H9 (cell line): ENCODE results near the gene XAF1. TPM values are rescaled to one million over a fixed set of nuclear protein-coding genes. Genes with fewer than 3 reads are reported as not detected.

Experiments
- DNase-seq: peaks from one replicate; pipeline ENCODE4 v3.0.0-alpha.2; 2017
- H2AFZ ChIP-seq: one replicate; pipeline ENCODE4 v1.6.1; 2013; ENCODE audit warnings: mild to moderate bottlenecking, low read length, control low read depth, moderate library complexity
- H2AK5ac ChIP-seq: 2 replicates; pipeline ENCODE4 v1.6.1; 2013; ENCODE audit warnings: low read length, control low read depth, mixed read lengths; ENCODE audit not compliant: insufficient read length
- H2BK120ac ChIP-seq: one replicate; pipeline ENCODE4 v1.6.1; 2013; ENCODE audit warnings: low read depth, mild to moderate bottlenecking, low read length, control low read depth, inconsistent platforms; ENCODE audit not compliant: poor library complexity, severe bottlenecking
- H2BK12ac ChIP-seq: 2 replicates; pipeline ENCODE4 v1.6.1; 2013; ENCODE audit warnings: low read length, control low read depth, mixed read lengths, low read depth; ENCODE audit not compliant: insufficient read length
- H2BK15ac ChIP-seq: 2 replicates; pipeline ENCODE4 v1.6.1; 2013; ENCODE audit warnings: low read depth, low read length, control low read depth
- H2BK20ac ChIP-seq: one replicate; pipeline ENCODE4 v1.6.1; 2013; ENCODE audit warnings: low read depth, mild to moderate bottlenecking, low read length, control low read depth, inconsistent platforms; ENCODE audit not compliant: poor library complexity, severe bottlenecking
- H2BK5ac ChIP-seq: 2 replicates; pipeline ENCODE4 v1.6.1; 2013; ENCODE audit warnings: low read length, control low read depth, mixed read lengths; ENCODE audit not compliant: insufficient read length
- H3K14ac ChIP-seq: 2 replicates; pipeline ENCODE4 v1.6.1; 2013; ENCODE audit warnings: low read length, control low read depth; ENCODE audit not compliant: insufficient read depth
- H3K18ac ChIP-seq: 2 replicates; pipeline ENCODE4 v1.6.1; 2013; ENCODE audit warnings: low read depth, mild to moderate bottlenecking, mixed read lengths, low read length, control low read depth; ENCODE audit not compliant: insufficient read length
- H3K23ac ChIP-seq: 2 replicates; pipeline ENCODE4 v1.6.1; 2013; ENCODE audit warnings: low read length, control low read depth, mixed read lengths, low read depth; ENCODE audit not compliant: insufficient read length
- H3K23me2 ChIP-seq: 2 replicates; pipeline ENCODE4 v1.6.1; 2013; ENCODE audit warnings: low read depth, mild to moderate bottlenecking, mixed read lengths, low read length, control low read depth; ENCODE audit not compliant: insufficient read length, poor library complexity, severe bottlenecking
- H3K27ac ChIP-seq: 2 replicates; pipeline ENCODE4 v1.5.1; 2013; ENCODE audit warnings: low read length, control low read depth, mixed read lengths, low read depth; ENCODE audit not compliant: insufficient read length
- H3K27me3 ChIP-seq: 2 replicates; pipeline ENCODE4 v1.6.1; 2013; ENCODE audit warnings: low read length, control low read depth, inconsistent platforms; ENCODE audit not compliant: insufficient read depth
- H3K4ac ChIP-seq: 2 replicates; pipeline ENCODE4 v1.6.1; 2013; ENCODE audit warnings: low read depth, mild to moderate bottlenecking, control low read depth, inconsistent platforms, low read length, moderate library complexity
- H3K4me1 ChIP-seq: 2 replicates; pipeline ENCODE4 v1.6.1; 2013; ENCODE audit warnings: low read length, control low read depth, inconsistent platforms; ENCODE audit not compliant: insufficient read depth
- H3K4me2 ChIP-seq: 2 replicates; pipeline ENCODE4 v1.6.1; 2013; ENCODE audit warnings: low read length, control low read depth, mixed read lengths; ENCODE audit not compliant: insufficient read length, insufficient read depth
- H3K56ac ChIP-seq: 2 replicates; pipeline ENCODE4 v1.6.1; 2013; ENCODE audit warnings: low read depth, mild to moderate bottlenecking, mixed read lengths, low read length, control low read depth; ENCODE audit not compliant: insufficient read length
- H3K79me1 ChIP-seq: 2 replicates; pipeline ENCODE4 v1.6.1; 2013; ENCODE audit warnings: low read depth, mild to moderate bottlenecking, moderate library complexity, low read length, control low read depth, inconsistent platforms; ENCODE audit not compliant: insufficient read depth, poor library complexity, severe bottlenecking
- H3K79me2 ChIP-seq: 2 replicates; pipeline ENCODE4 v1.6.1; 2013; ENCODE audit warnings: low read length, control low read depth, inconsistent platforms; ENCODE audit not compliant: insufficient read depth
- H3K9ac ChIP-seq: 2 replicates; pipeline ENCODE4 v1.6.1; 2013; ENCODE audit warnings: low read length, control low read depth, mixed read lengths; ENCODE audit not compliant: insufficient read length; ENCODE audit errors: extremely low read depth
- H3K9me3 ChIP-seq: one replicate; pipeline ENCODE4 v1.6.1; 2013; ENCODE audit warnings: low read depth, low read length, inconsistent platforms; ENCODE audit not compliant: control insufficient read depth
- H3T11ph ChIP-seq: one replicate; pipeline ENCODE4 v1.6.1; 2013; ENCODE audit warnings: mild to moderate bottlenecking, low read length, control low read depth, inconsistent platforms
- H4K20me1 ChIP-seq: one replicate; pipeline ENCODE4 v1.6.1; 2013; ENCODE audit not compliant: control insufficient read depth, insufficient read length, insufficient read depth
- H4K5ac ChIP-seq: 2 replicates; pipeline ENCODE4 v1.6.1; 2013; ENCODE audit warnings: low read depth, mild to moderate bottlenecking, mixed read lengths, low read length, control low read depth; ENCODE audit not compliant: insufficient read length
- H4K8ac ChIP-seq: replicated peaks from 2 replicates; pipeline ENCODE4 v1.6.1; 2013; ENCODE audit warnings: low read length, control low read depth, mixed read lengths, low read depth; ENCODE audit not compliant: insufficient read length
- H4K91ac ChIP-seq: 2 replicates; pipeline ENCODE4 v1.6.1; 2013; ENCODE audit warnings: low read depth, mild to moderate bottlenecking, moderate library complexity, mixed read lengths, low read length, control low read depth; ENCODE audit not compliant: insufficient read length
- H3K27ac Mint-ChIP-seq, 3 experiments: 2 replicates in 2 of 3; 3 replicates in 1 of 3; pipeline ENCODE4 v1.8.0; 2020 to 2021; ENCODE audit warnings: mixed read lengths in 3 of 3, mild to moderate bottlenecking in 1 of 3, moderate library complexity in 1 of 3
- H3K27me3 Mint-ChIP-seq: 2 replicates; pipeline ENCODE4 v1.8.0; 2021; ENCODE audit warnings: low read depth, mild to moderate bottlenecking, moderate library complexity, mixed read lengths
- H3K36me3 Mint-ChIP-seq, 3 experiments: 2 replicates in 2 of 3; 3 replicates in 1 of 3; pipeline ENCODE4 v1.8.0; 2020 to 2021; ENCODE audit warnings: low read depth in 3 of 3, mixed read lengths in 3 of 3; ENCODE audit not compliant: insufficient read depth in 1 of 3
- H3K4me1 Mint-ChIP-seq, 2 experiments: 2 replicates each; pipeline ENCODE4 v1.8.0; 2020; ENCODE audit warnings: mixed read lengths in 2 of 2
- H3K4me3 Mint-ChIP-seq, 2 experiments: 2 replicates in 1 of 2; 3 replicates in 1 of 2; pipeline ENCODE4 v1.8.0; 2020 to 2021; ENCODE audit warnings: mild to moderate bottlenecking in 2 of 2, mixed read lengths in 2 of 2, moderate library complexity in 1 of 2
- H3K9me3 Mint-ChIP-seq, 2 experiments: 2 replicates in 1 of 2; 3 replicates in 1 of 2; pipeline ENCODE4 v1.8.0; 2020; ENCODE audit warnings: mild to moderate bottlenecking in 2 of 2, mixed read lengths in 2 of 2, moderate library complexity in 1 of 2
- WGBS: extraction: QIAGEN DNeasy Blood & Tissue Kit; methylation state at CpG from one replicate; pipeline ENCODE4 v1.1.7; 2013; ENCODE audit warnings: missing lambda C conversion rate, low lambda C conversion rate, mixed read lengths; ENCODE audit not compliant: insufficient read length; ENCODE audit errors: extremely low coverage; 5-methylcytosine and 5-hydroxymethylcytosine counted together
- total RNA-seq: library from RNA; stranded (reverse); gene quantifications from 2 replicates; pipeline ENCODE4 v1.2.1, GENCODE V29; 2021
- TF ChIP-seq, protein P1 (sequence below): fragments of 200-600 bp; sonication (generic); conservative IDR thresholded peaks from 3 replicates; pipeline ENCODE4 v1.8.0; 2021; ENCODE audit warnings: antibody characterized with exemption, mild to moderate bottlenecking

XAF1 gene
- total RNA-seq, 1 experiment from 2014 or later, result not detected

DNA sequence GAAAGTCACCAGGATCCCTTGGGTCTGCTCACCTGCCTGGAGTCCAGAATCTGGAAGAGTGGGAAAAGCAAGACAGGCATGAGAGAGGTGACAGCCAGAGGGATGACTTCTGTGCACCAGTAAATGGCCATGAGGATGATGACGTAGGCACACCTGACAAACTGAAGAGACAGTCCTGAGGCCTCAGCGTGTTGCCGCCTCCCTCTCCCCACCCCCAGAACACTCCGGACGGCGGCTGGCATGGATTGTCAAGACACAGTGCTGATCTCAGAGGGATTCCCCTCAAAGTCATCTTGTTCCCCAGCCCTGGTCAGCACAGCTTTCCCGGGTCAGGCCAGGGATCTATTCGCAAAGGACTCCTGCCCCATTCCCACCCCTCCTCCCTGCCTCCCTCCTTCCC is 48.9 kb upstream of the XAF1 start:
- Histone ChIP-seq H2BK20ac (no peak overlapping the region), H3K79me2 (no peaks in the 10 kb centered on the region), H3K4me2 (no peak overlapping the region), H3K4me1 (no peaks in the 10 kb centered on the region), H3K23ac (no peak overlapping the region), H4K5ac (no peak overlapping the region), H3T11ph (no peak overlapping the region), H2BK120ac (no peak overlapping the region), H2BK5ac (no peak overlapping the region), H4K8ac (no peak overlapping the region), H4K20me1 (no peaks in the 10 kb centered on the region), H3K4ac (no peak overlapping the region), H3K18ac (no peak overlapping the region), H2BK12ac (no peak overlapping the region), H3K27ac (no peak overlapping the region), H2BK15ac (no peak overlapping the region), H3K79me1 (no peaks in the 10 kb centered on the region), H2AK5ac (no peak overlapping the region), H3K56ac (no peak overlapping the region), H4K91ac (no peak overlapping the region), H3K9ac (no peak overlapping the region), H3K23me2 (no peaks in the 10 kb centered on the region), H3K9me3 (no peaks in the 10 kb centered on the region), H2AFZ (no peak overlapping the region), H3K14ac (no peak overlapping the region), H3K27me3 (no peaks in the 10 kb centered on the region)
- Mint-ChIP-seq H3K27ac (peak overlapping the region in 1 of 3 experiments; percentile 63; a peak in 1 of 7 replicates), H3K9me3 (no peaks in the 10 kb centered on the region; a peak in 2 of 5 replicates), H3K4me1 (peaks cover under 1 to 12% of the 10 kb centered on the region in 2 experiments; a peak in 3 of 4 replicates), H3K4me3 (no peak overlapping the region), H3K36me3 (no peaks in the 10 kb centered on the region; a peak in 2 of 7 replicates), H3K27me3 (peaks cover 28% of the 10 kb centered on the region)
- TF ChIP-seq, protein P1, sequence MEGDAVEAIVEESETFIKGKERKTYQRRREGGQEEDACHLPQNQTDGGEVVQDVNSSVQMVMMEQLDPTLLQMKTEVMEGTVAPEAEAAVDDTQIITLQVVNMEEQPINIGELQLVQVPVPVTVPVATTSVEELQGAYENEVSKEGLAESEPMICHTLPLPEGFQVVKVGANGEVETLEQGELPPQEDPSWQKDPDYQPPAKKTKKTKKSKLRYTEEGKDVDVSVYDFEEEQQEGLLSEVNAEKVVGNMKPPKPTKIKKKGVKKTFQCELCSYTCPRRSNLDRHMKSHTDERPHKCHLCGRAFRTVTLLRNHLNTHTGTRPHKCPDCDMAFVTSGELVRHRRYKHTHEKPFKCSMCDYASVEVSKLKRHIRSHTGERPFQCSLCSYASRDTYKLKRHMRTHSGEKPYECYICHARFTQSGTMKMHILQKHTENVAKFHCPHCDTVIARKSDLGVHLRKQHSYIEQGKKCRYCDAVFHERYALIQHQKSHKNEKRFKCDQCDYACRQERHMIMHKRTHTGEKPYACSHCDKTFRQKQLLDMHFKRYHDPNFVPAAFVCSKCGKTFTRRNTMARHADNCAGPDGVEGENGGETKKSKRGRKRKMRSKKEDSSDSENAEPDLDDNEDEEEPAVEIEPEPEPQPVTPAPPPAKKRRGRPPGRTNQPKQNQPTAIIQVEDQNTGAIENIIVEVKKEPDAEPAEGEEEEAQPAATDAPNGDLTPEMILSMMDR, result no peak
- no CpG with 5 or more reads among the region's 8 CpGs for WGBS
- no peak for DNase-seq
